Liver (tissue), 9 donors: ENCODE data around the gene DACH1. TPM values are rescaled to one million over a fixed set of nuclear protein-coding genes. Genes with fewer than 3 reads are reported as not detected.

Source experiments
- DNase-seq: peaks from one replicate; pipeline ENCODE4 v3.0.0-alpha.2; 2017; ENCODE audit warnings: low spot score
- H3K27ac ChIP-seq, 2 donors: one replicate each; pipeline ENCODE4 v1.7.0; 2013; ENCODE audit warnings: inconsistent platforms in 2 of 2, low read length in 2 of 2, control low read depth in 1 of 2, low read depth in 1 of 2, mild to moderate bottlenecking in 1 of 2
- H3K27me3 ChIP-seq, 4 donors: one replicate each; pipeline versions ENCODE4 v1.6.1 to v1.7.0; 2013; ENCODE audit warnings: low read length in 3 of 4, inconsistent platforms in 1 of 4, mild to moderate bottlenecking in 1 of 4, moderate library complexity in 1 of 4; ENCODE audit not compliant: control insufficient read depth in 4 of 4, insufficient read depth in 4 of 4
- H3K36me3 ChIP-seq, 4 donors: one replicate each; pipeline versions ENCODE4 v1.6.1 to v1.7.0; 2013; ENCODE audit warnings: low read length in 3 of 4, mild to moderate bottlenecking in 3 of 4, low read depth in 1 of 4, moderate library complexity in 1 of 4; ENCODE audit not compliant: control insufficient read depth in 4 of 4, insufficient read depth in 3 of 4
- H3K4me1 ChIP-seq, 4 donors: one replicate each; pipeline versions ENCODE4 v1.6.1 to v1.7.0; 2013; ENCODE audit warnings: low read length in 3 of 4, mild to moderate bottlenecking in 3 of 4, moderate library complexity in 1 of 4; ENCODE audit not compliant: control insufficient read depth in 4 of 4, insufficient read depth in 4 of 4
- H3K4me3 ChIP-seq, 3 donors: one replicate each; pipeline versions ENCODE4 v1.6.1 to v1.7.0; 2013; ENCODE audit warnings: low read length in 3 of 3, control low read depth in 1 of 3, low read depth in 1 of 3, mild to moderate bottlenecking in 1 of 3
- H3K9ac ChIP-seq, 2 donors: one replicate each; pipeline ENCODE4 v1.7.0; 2013; ENCODE audit warnings: low read length in 2 of 2, mild to moderate bottlenecking in 2 of 2, moderate library complexity in 2 of 2, control low read depth in 1 of 2, low read depth in 1 of 2
- H3K9me3 ChIP-seq, 4 donors: one replicate each; pipeline versions ENCODE4 v1.6.1 to v1.7.0; 2013; ENCODE audit warnings: low read length in 3 of 4; ENCODE audit not compliant: control insufficient read depth in 4 of 4
- FOXA1 ChIP-seq: IDR thresholded peaks from 2 replicates; pipeline ENCODE4 v1.6.1; 2016; ENCODE audit warnings: antibody characterized with exemption
- FOXA2 ChIP-seq: IDR thresholded peaks from 2 replicates; pipeline ENCODE4 v1.6.1; 2016; ENCODE audit warnings: antibody characterized with exemption
- GABPA ChIP-seq, 2 donors: IDR thresholded peaks in 1 of 2; conservative IDR thresholded peaks in 1 of 2; 2 replicates each; pipeline ENCODE4 v1.6.1; 2016; ENCODE audit warnings: antibody characterized with exemption in 2 of 2, mild to moderate bottlenecking in 1 of 2, moderate library complexity in 1 of 2
- HNF4A ChIP-seq, 2 donors: conservative IDR thresholded peaks; 2 replicates each; pipeline ENCODE4 v1.6.1; 2016; ENCODE audit warnings: antibody characterized with exemption in 2 of 2, mild to moderate bottlenecking in 2 of 2
- HNF4G ChIP-seq: IDR thresholded peaks from 2 replicates; pipeline ENCODE4 v1.6.1; 2016; ENCODE audit warnings: antibody characterized with exemption
- JUND ChIP-seq, 2 donors: IDR thresholded peaks; 2 replicates each; pipeline ENCODE4 v1.6.1; 2016; ENCODE audit warnings: antibody characterized with exemption in 2 of 2
- NR2F2 ChIP-seq: IDR thresholded peaks from 2 replicates; pipeline ENCODE4 v1.6.1; 2016; ENCODE audit warnings: antibody characterized with exemption
- RAD21 ChIP-seq, 2 donors: IDR thresholded peaks; 2 replicates each; pipeline ENCODE4 v1.6.1; 2016; ENCODE audit warnings: antibody characterized with exemption in 2 of 2, mild to moderate bottlenecking in 2 of 2
- RXRA ChIP-seq, 2 donors: IDR thresholded peaks; 2 replicates each; pipeline ENCODE4 v1.6.1; 2017 to 2018; ENCODE audit warnings: antibody characterized with exemption in 2 of 2, mild to moderate bottlenecking in 1 of 2
- SP1 ChIP-seq: IDR thresholded peaks from 2 replicates; pipeline ENCODE4 v1.6.1; 2018; ENCODE audit warnings: antibody characterized with exemption, mild to moderate bottlenecking
- TAF1 ChIP-seq: conservative IDR thresholded peaks from 2 replicates; pipeline ENCODE4 v1.6.1; 2016; ENCODE audit warnings: antibody characterized with exemption, mild to moderate bottlenecking
- YY1 ChIP-seq: IDR thresholded peaks from 2 replicates; pipeline ENCODE4 v1.6.1; 2016; ENCODE audit warnings: antibody characterized with exemption, mild to moderate bottlenecking
- WGBS: extraction: QIAGEN DNeasy Blood & Tissue Kit; methylation state at CpG from one replicate; pipeline ENCODE4 v1.1.7; 2013; 5-methylcytosine and 5-hydroxymethylcytosine counted together
- polyA plus RNA-seq, 2 donors: library from polyadenylated mRNA; stranded (reverse) in 1 of 2; unstranded in 1 of 2; fragments of 200-250 nt in 1 of 2; fragments of >200 nt in 1 of 2; fragmentation: Nextera tagmentation in 1 of 2; extraction: Ambion mirVana in 1 of 2; gene quantifications; one replicate each; pipeline versions ENCODE4 v1.2.1 to v1.2.3, GENCODE V29; 2013 to 2015
- total RNA-seq, 2 donors: library from RNA; depleted of rRNA; stranded (reverse); fragments of >200 nt; gene quantifications; one replicate each; pipeline ENCODE4 v1.2.3, GENCODE V29; 2014
- TF ChIP-seq, protein P1 (sequence below): IDR thresholded peaks from 2 replicates; pipeline ENCODE4 v1.6.1; 2016; ENCODE audit warnings: antibody characterized with exemption
- TF ChIP-seq, protein P2 (sequence below): IDR thresholded peaks from 2 replicates; pipeline ENCODE4 v1.6.1; 2016; ENCODE audit warnings: antibody characterized with exemption
- donor health status: healthy.
- donor health status: healthy.
- donor health status: healthy.
- donor health status: healthy.
- donor health status: healthy.

DACH1 gene
- total and polyA plus RNA-seq, 4 donors = 0.28 to 1.9 (median 0.77) TPM

DNA sequence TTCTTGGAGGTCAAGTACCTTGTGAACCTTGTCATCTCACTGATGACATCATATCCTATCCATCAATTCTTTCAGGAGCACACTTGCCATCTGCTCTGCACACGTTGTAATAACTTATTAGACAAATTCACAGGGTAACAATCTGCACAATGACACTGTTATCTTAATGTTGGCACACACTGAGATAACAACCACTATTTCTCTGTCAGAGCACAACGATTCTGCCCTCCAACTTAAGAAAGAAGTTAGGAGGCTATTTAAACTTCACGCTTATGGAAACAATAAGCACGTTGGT is 351.3 kb downstream of the DACH1 start (continued):
- TF ChIP-seq TAF1 (no peak), RAD21 (IDR thresholded peaks at IDR 0.05) (no peak), HNF4A (conservative IDR thresholded peaks at IDR 0.05) (no peak), RXRA (IDR thresholded peaks at IDR 0.05) (no peak), JUND (IDR thresholded peaks at IDR 0.05) (no peak), GABPA (IDR thresholded peaks at IDR 0.05 in 1 of 2, conservative IDR thresholded peaks at IDR 0.05 in 1 of 2) (no peak)
- TF ChIP-seq, protein P1, sequence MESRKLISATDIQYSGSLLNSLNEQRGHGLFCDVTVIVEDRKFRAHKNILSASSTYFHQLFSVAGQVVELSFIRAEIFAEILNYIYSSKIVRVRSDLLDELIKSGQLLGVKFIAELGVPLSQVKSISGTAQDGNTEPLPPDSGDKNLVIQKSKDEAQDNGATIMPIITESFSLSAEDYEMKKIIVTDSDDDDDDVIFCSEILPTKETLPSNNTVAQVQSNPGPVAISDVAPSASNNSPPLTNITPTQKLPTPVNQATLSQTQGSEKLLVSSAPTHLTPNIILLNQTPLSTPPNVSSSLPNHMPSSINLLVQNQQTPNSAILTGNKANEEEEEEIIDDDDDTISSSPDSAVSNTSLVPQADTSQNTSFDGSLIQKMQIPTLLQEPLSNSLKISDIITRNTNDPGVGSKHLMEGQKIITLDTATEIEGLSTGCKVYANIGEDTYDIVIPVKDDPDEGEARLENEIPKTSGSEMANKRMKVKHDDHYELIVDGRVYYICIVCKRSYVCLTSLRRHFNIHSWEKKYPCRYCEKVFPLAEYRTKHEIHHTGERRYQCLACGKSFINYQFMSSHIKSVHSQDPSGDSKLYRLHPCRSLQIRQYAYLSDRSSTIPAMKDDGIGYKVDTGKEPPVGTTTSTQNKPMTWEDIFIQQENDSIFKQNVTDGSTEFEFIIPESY = no peak

DNA sequence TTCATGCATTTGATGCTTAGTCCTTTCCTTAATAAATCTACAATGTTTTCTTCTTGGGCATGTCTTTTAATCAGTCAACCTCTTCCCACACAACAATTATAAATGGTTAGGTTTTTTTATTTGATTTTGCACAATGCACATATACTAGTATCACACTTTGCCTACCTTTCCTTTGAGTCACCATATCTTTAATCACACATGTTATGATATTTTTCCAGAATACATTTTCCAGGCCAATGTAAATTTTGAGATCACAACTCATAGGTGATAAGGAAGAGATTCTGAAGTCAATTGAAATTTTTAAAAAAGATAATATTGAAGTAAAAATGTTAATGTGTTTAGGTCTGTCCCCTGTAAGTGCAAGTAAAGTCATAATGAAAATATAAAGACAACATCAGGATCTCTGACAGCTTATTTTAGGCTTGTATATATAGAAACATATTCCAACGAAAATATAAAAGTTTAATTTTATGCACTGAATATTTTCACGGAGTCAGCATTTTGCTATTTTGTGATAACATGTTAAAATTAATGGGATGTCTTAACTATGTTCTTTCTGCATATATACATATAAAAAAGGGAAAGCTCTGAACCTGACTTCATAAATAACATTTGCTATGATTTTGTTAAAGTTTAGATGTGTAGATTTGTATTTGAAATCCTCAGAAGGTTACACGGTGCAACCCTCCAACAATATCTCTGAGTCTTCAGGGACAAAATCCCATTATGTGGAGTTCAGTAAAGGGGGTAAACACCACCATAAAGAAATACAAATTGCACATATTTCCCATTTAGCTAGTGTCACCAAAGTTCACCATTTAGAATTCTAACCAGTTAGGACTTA is 351.9 kb downstream of the DACH1 start:
- no peak overlapping the region for H3K27ac ChIP-seq
- TF ChIP-seq GABPA (IDR thresholded peaks at IDR 0.05 in 1 of 2, conservative IDR thresholded peaks at IDR 0.05 in 1 of 2) (no peak), JUND (IDR thresholded peaks at IDR 0.05) (no peak), HNF4A (conservative IDR thresholded peaks at IDR 0.05) (no peak), FOXA2 (no peak)
- no peak overlapping the region for H3K9ac ChIP-seq
- H3K9me3 ChIP-seq = no peaks in the 10 kb centered on the region
- H3K36me3 ChIP-seq = no peaks in the 10 kb centered on the region
- no peak overlapping the region for H3K4me3 ChIP-seq
- no peaks in the 10 kb centered on the region for H3K27me3 ChIP-seq
- WGBS = 75% methylated on average over 3 of the region's 3 CpGs
- DNase-seq = no peak
- no peaks in the 10 kb centered on the region for H3K4me1 ChIP-seq

DNA sequence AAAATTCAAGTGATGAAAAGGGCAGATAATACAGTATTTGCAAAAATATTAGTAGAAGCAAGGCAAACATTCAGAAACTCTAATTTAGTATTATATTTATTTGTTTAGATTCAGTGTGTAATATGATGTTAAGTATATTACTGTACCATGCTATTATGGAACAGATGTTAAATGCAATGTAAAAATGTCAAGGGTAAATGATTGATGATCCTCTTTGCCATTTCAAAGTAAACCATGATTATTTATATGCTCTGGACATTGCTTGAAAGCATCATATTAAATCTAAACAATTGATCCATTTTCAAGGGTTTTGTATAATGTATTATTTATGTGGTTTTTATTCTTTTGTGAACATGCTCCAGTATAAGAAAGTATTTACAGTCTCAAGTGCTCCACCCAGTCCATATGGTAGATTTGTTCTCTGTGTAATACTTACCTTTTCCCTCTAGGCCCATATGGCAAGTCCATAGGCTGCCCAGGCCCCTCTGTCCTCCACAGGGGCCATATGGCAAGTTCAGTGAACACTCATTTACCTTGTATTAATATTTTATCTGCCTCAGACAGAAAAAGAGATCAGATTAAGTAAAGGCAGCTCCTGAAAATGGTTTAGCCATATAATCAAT is 353.5 kb downstream of the DACH1 start:
- H3K27me3 ChIP-seq = no peaks in the 10 kb centered on the region
- H3K4me1 ChIP-seq = no peaks in the 10 kb centered on the region
- H3K4me3 ChIP-seq = no peak overlapping the region
- no peaks in the 10 kb centered on the region for H3K36me3 ChIP-seq
- no peak overlapping the region for H3K27ac ChIP-seq
- H3K9ac ChIP-seq = no peak overlapping the region
- no peak for DNase-seq
- H3K9me3 ChIP-seq = no peaks in the 10 kb centered on the region
- TF ChIP-seq, protein P2, sequence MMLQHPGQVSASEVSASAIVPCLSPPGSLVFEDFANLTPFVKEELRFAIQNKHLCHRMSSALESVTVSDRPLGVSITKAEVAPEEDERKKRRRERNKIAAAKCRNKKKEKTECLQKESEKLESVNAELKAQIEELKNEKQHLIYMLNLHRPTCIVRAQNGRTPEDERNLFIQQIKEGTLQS = no peak
- TF ChIP-seq NR2F2 (no peak), SP1 (no peak), HNF4A (conservative IDR thresholded peaks at IDR 0.05) (no peak), HNF4G (no peak)

DNA sequence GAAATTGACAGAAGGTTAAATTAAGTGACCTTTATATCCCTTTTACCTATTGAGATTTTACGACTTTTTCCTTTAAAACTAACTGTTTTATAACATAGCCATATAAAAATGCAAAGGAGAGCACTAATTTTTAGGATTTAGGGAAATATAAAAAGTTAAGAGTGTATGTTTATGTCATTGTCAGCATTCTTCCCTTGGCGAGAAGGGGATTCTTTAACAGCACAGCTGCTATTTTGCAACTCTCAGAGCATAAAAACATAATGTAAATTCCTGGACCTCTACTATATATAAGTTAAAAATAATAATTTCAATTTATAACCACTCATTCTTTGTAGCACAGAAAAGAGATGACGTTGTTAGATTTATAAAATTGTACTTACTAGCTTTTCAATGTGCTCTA is 363.2 kb downstream of the DACH1 start:
- H3K27ac ChIP-seq = no peak overlapping the region
- no peak overlapping the region for H3K9ac ChIP-seq
- H3K27me3 ChIP-seq = no peaks in the 10 kb centered on the region
- no peak overlapping the region for H3K4me3 ChIP-seq
- no peaks in the 10 kb centered on the region for H3K36me3 ChIP-seq
- WGBS = 71% methylated on average over 3 of the region's 3 CpGs
- TF ChIP-seq YY1 (no peak), HNF4A (conservative IDR thresholded peaks at IDR 0.05) (no peak), FOXA1 (no peak)
- TF ChIP-seq, protein P2 = no peak
- H3K4me1 ChIP-seq = no peaks in the 10 kb centered on the region
- no peak for DNase-seq
- H3K9me3 ChIP-seq = no peaks in the 10 kb centered on the region
